T-cell (primary cell): ENCODE results near the gene GALNTL6. TPM values are rescaled to one million over a fixed set of nuclear protein-coding genes. Genes with fewer than 3 reads are reported as not detected.

Experiments
- ATAC-seq, 4 experiments: fragments of 200-7000 bp in 3 of 4; fragments of 150-1000 bp in 1 of 4; cut with Tn5 transposase; replicated peaks in 1 of 4; 1 replicate in 3 of 4; 2 replicates in 1 of 4; pipeline ENCODE4 v1.10.0; 2021; ENCODE audit warnings: moderate library complexity in 3 of 4, mild to moderate bottlenecking in 2 of 4, moderate number of reproducible peaks in 1 of 4
- CTCF ChIA-PET, 2 donors: fragments of 300-600 bp; sonication (Branson Sonifier 250); formaldehyde crosslinking; loops; one replicate each; lab custom pipeline; 2022; ENCODE audit warnings: antibody characterized with exemption in 2 of 2; lab: Charles Lee
- POLR2A ChIA-PET, 2 donors: fragments of 300-600 bp; sonication (Branson Sonifier 250); formaldehyde crosslinking; loops; one replicate each; lab custom pipeline; 2022; ENCODE audit warnings: antibody characterized with exemption in 2 of 2; lab: Charles Lee
- DNase-seq, 35 experiments: peaks; one replicate each; pipeline versions ENCODE4 v3.0.0 to v3.0.0-alpha.2; 2013 to 2023
- H3K27ac ChIP-seq: one replicate; pipeline ENCODE4 v1.5.1; 2013; ENCODE audit warnings: low read length
- H3K27me3 ChIP-seq, 2 experiments: replicated peaks in 1 of 2; 1 replicate in 1 of 2; 2 replicates in 1 of 2; pipeline versions ENCODE4 v1.6.1 to v1.7.0; 2013; ENCODE audit warnings: low read length in 1 of 2, mixed read lengths in 1 of 2; ENCODE audit not compliant: control insufficient read depth in 2 of 2, insufficient read depth in 2 of 2; ENCODE audit errors: extremely low read depth in 1 of 2
- H3K36me3 ChIP-seq, 2 donors: 1 replicate in 1 of 2; 2 replicates in 1 of 2; pipeline versions ENCODE4 v1.6.1 to v1.7.0; 2013; ENCODE audit warnings: low read length in 1 of 2; ENCODE audit not compliant: control insufficient read depth in 2 of 2, insufficient read depth in 1 of 2; ENCODE audit errors: extremely low read depth in 1 of 2
- H3K4me1 ChIP-seq, 2 experiments: 1 replicate in 1 of 2; 2 replicates in 1 of 2; pipeline versions ENCODE4 v1.6.1 to v1.7.0; 2013; ENCODE audit warnings: low read length in 2 of 2, mixed read lengths in 1 of 2; ENCODE audit not compliant: insufficient read depth in 2 of 2, control insufficient read depth in 1 of 2; ENCODE audit errors: extremely low read depth in 1 of 2
- H3K4me3 ChIP-seq, 2 donors: 1 replicate in 1 of 2; 2 replicates in 1 of 2; pipeline versions ENCODE4 v1.5.1 to v1.7.0; 2013; ENCODE audit warnings: mild to moderate bottlenecking in 2 of 2, low read length in 1 of 2, moderate library complexity in 1 of 2; ENCODE audit not compliant: control insufficient read depth in 1 of 2; ENCODE audit errors: extremely low read depth in 1 of 2
- H3K9me3 ChIP-seq: 2 replicates; pipeline ENCODE4 v1.7.0; 2013
- H3K27ac Mint-ChIP-seq, 2 donors: one replicate each; pipeline ENCODE4 v1.8.0; 2020 to 2021; ENCODE audit warnings: mild to moderate bottlenecking in 2 of 2, mixed read lengths in 2 of 2
- H3K27me3 Mint-ChIP-seq, 2 donors: one replicate each; pipeline ENCODE4 v1.8.0; 2021 to 2022; ENCODE audit warnings: mixed read lengths in 2 of 2
- H3K36me3 Mint-ChIP-seq: one replicate; pipeline ENCODE4 v1.8.0; 2021; ENCODE audit warnings: mixed read lengths
- H3K4me1 Mint-ChIP-seq, 3 donors: one replicate each; pipeline ENCODE4 v1.8.0; 2020 to 2022; ENCODE audit warnings: mixed read lengths in 3 of 3, mild to moderate bottlenecking in 1 of 3
- H3K4me3 Mint-ChIP-seq, 3 donors: one replicate each; pipeline ENCODE4 v1.8.0; 2020 to 2022; ENCODE audit warnings: mild to moderate bottlenecking in 3 of 3, mixed read lengths in 3 of 3, moderate library complexity in 3 of 3
- H3K9me3 Mint-ChIP-seq, 3 donors: one replicate each; pipeline ENCODE4 v1.8.0; 2020 to 2022; ENCODE audit warnings: mixed read lengths in 3 of 3
- WGBS: methylation state at CpG from one replicate; pipeline ENCODE4 v1.1.5; 2013; ENCODE audit warnings: missing lambda C conversion rate; ENCODE audit not compliant: insufficient coverage; 5-methylcytosine and 5-hydroxymethylcytosine counted together
- total RNA-seq, 35 experiments: library from RNA in 6 of 35; stranded (reverse) in 6 of 35; fragments of 120-200 nt in 1 of 35; gene quantifications; one replicate each; pipeline versions ENCODE4 v1.2.1 to v1.2.4 and lab custom pipeline; 2013 to 2026

Gene GALNTL6
- total RNA-seq, 5 donors from 2014 or later (not counting 1 experiment from before 2014, with no cell fraction given), result not detected

GRCh38 chr4:172858731-172859230 lies 1045.6 kb downstream of the GALNTL6 start:
- ATAC-seq (no peak), DNase-seq (no peak)
- POLR2A ChIA-PET, result no interaction called here
- H3K36me3 Mint-ChIP-seq, result no peaks in the 10 kb centered on the region
- H3K4me3 Mint-ChIP-seq, result no peak overlapping the region
- H3K4me1 Mint-ChIP-seq, result no peaks in the 10 kb centered on the region
- H3K27ac ChIP-seq, result no peak overlapping the region
- CTCF ChIA-PET, result no interaction called here
- no CpG with 5 or more reads among the region's 3 CpGs for WGBS
- H3K9me3 ChIP-seq, result no peaks in the 10 kb centered on the region
- no peak overlapping the region for H3K27ac Mint-ChIP-seq
- H3K36me3 ChIP-seq, result no peaks in the 10 kb centered on the region
- H3K27me3 ChIP-seq, result no peaks in the 10 kb centered on the region
- H3K4me3 ChIP-seq, result no peak overlapping the region
- H3K4me1 ChIP-seq, result no peaks in the 10 kb centered on the region
- H3K9me3 Mint-ChIP-seq, result peaks cover 0 to 4% (median 0%) of the 10 kb centered on the region in 3 donors
- H3K27me3 Mint-ChIP-seq, result peaks cover 0 to 10% of the 10 kb centered on the region in 2 donors

- no peaks in the 10 kb centered on the region for H3K27me3 ChIP-seq
- Mint-ChIP-seq H3K9me3 (peaks cover 0 to 8% (median 0%) of the 10 kb centered on the region in 3 donors), H3K27me3 (peaks cover 0 to 3% of the 10 kb centered on the region in 2 donors), H3K36me3 (no peaks in the 10 kb centered on the region), H3K4me3 (no peak overlapping the region), H3K4me1 (no peaks in the 10 kb centered on the region), H3K27ac (no peak overlapping the region)
- H3K27ac ChIP-seq, result no peak overlapping the region
- H3K9me3 ChIP-seq, result no peaks in the 10 kb centered on the region
- DNase-seq (no peak), ATAC-seq (no peak)
- POLR2A ChIA-PET, result no interaction called here
- WGBS, result no CpG with 5 or more reads among the region's 2 CpGs
- no peaks in the 10 kb centered on the region for H3K36me3 ChIP-seq
- CTCF ChIA-PET, result no interaction called here
- no peaks in the 10 kb centered on the region for H3K4me1 ChIP-seq
- H3K4me3 ChIP-seq, result no peak overlapping the region
Observed at GRCh38 chr4:172865103-172865502, 1051.9 kb downstream of the GALNTL6 start.

DNA sequence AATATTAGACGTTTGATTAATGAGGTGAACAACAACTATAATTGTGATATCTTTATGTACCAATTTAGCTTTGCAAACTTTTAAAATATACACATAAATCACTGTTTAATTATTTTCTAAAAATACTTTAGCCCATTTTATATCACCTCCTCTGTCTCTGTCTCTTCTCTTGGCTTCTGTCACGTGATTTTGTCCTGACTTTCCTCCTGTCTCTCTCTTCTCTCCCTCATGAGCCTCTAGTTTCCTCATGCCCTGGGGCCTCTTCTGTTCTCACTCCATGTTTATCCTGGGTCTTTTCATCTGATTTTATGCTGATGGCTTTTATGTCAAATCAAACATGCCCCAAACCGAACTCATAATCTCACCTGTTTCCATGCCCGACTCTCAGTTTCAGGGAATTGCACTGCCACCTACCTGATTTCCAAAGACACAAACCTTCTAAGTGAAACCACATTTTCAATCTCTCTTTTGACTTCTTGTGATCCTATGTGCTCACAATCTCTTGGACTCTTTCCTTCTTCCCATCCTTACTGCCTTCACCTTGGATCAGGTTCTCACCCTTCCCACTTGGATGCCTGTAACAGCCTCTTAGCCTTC lies 1052.4 kb downstream of the GALNTL6 start:
- Histone ChIP-seq H3K27ac (no peak overlapping the region), H3K36me3 (no peaks in the 10 kb centered on the region), H3K9me3 (no peaks in the 10 kb centered on the region), H3K27me3 (no peaks in the 10 kb centered on the region), H3K4me1 (no peaks in the 10 kb centered on the region), H3K4me3 (no peak overlapping the region)
- Mint-ChIP-seq H3K4me1 (no peaks in the 10 kb centered on the region), H3K27ac (no peak overlapping the region), H3K9me3 (peaks cover 0 to 8% (median 0%) of the 10 kb centered on the region in 3 donors), H3K36me3 (no peaks in the 10 kb centered on the region), H3K4me3 (no peak overlapping the region), H3K27me3 (peaks cover 0 to 3% of the 10 kb centered on the region in 2 donors)
- ATAC-seq, result no peak
- no peak for DNase-seq
- CTCF ChIA-PET, result interaction anchor here in 1 of 2 donors (0.5 kb wide), 1 partner anchor 28 kb away, joined by 5 read pairs; no protein-coding TSS in a partner anchor
- 75% methylated on average over 3 of the region's 4 CpGs for WGBS
- POLR2A ChIA-PET, result no interaction called here

DNA sequence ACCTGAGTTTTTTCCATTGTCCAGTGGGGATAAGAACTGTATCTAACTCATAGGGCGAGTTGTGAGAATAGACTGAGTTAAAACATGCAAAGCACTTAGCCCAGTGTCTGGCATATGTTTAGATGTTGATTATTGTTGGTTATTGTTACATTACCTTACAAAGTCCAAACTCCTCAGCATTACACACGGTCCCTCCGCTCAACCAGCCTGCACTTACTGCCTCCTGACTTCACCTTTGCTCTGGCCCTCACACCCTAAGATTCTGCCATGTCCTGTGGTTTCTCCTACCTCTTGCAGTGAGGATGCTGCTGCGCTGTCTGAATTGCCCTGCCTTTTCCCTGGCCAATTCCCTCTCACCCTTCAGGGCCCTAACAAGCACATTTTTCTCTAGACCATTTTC lies 1053.2 kb downstream of the GALNTL6 start:
- WGBS, result 86% methylated on average over 2 of the region's 4 CpGs
- no peak for DNase-seq
- H3K36me3 ChIP-seq, result no peaks in the 10 kb centered on the region
- no peak overlapping the region for H3K27ac Mint-ChIP-seq
- no peaks in the 10 kb centered on the region for H3K9me3 ChIP-seq
- no peak overlapping the region for H3K27ac ChIP-seq
- CTCF ChIA-PET, result no interaction called here
- H3K36me3 Mint-ChIP-seq, result no peaks in the 10 kb centered on the region
- no peak overlapping the region for H3K4me3 ChIP-seq
- H3K27me3 Mint-ChIP-seq, result peaks cover 0 to 3% of the 10 kb centered on the region in 2 donors
- no peaks in the 10 kb centered on the region for H3K4me1 Mint-ChIP-seq
- H3K9me3 Mint-ChIP-seq, result peaks cover 0 to 8% (median 0%) of the 10 kb centered on the region in 3 donors
- no peaks in the 10 kb centered on the region for H3K4me1 ChIP-seq
- no peaks in the 10 kb centered on the region for H3K27me3 ChIP-seq
- H3K4me3 Mint-ChIP-seq, result no peak overlapping the region
- ATAC-seq, result no peak
- POLR2A ChIA-PET, result no interaction called here

- no peak for DNase-seq
- Mint-ChIP-seq H3K27me3 (no peaks in the 10 kb centered on the region), H3K9me3 (peaks cover 0 to 4% (median 0%) of the 10 kb centered on the region in 3 donors), H3K4me3 (no peak overlapping the region), H3K4me1 (no peaks in the 10 kb centered on the region), H3K36me3 (no peaks in the 10 kb centered on the region), H3K27ac (no peak overlapping the region)
- Histone ChIP-seq H3K4me1 (no peaks in the 10 kb centered on the region), H3K27me3 (no peaks in the 10 kb centered on the region), H3K36me3 (no peaks in the 10 kb centered on the region), H3K27ac (no peak overlapping the region), H3K4me3 (no peak overlapping the region), H3K9me3 (no peaks in the 10 kb centered on the region)
- ChIA-PET CTCF (no interaction called here), POLR2A (no interaction called here)
- no peak for ATAC-seq
- WGBS, result no CpG with 5 or more reads among the region's 2 CpGs
Observed at GRCh38 chr4:172867835-172868234, 1054.6 kb downstream of the GALNTL6 start.

DNA sequence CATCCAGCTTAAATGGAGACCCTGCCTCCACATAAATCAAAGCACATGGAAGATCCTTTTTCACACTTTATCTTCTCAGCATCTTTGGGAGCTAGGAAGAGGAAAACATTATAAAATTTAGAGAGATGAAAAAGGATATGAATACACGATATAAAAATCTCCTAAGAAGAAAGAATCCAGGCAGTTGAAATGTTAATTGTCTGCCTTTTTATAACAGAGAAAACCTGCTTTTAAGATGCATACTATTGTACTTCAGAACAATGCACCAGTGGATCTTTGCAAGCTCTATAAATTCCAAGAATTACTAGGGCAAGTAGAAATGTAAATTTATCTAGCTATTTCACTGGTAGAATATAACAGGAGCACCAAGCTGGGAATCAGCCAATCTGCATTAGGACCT lies 1055.1 kb downstream of the GALNTL6 start:
- ATAC-seq, result no peak
- H3K27me3 Mint-ChIP-seq, result no peaks in the 10 kb centered on the region

More for the DNA sequence above, 1055.1 kb downstream of the GALNTL6 start:
- no peak overlapping the region for H3K27ac Mint-ChIP-seq
- no CpG with 5 or more reads among the region's 1 CpG for WGBS
- no peak for DNase-seq
- Histone ChIP-seq H3K4me1 (no peaks in the 10 kb centered on the region), H3K27me3 (no peaks in the 10 kb centered on the region), H3K4me3 (no peak overlapping the region), H3K9me3 (no peaks in the 10 kb centered on the region), H3K27ac (no peak overlapping the region), H3K36me3 (no peaks in the 10 kb centered on the region)
- H3K9me3 Mint-ChIP-seq, result peaks cover 0 to 4% (median 0%) of the 10 kb centered on the region in 3 donors
- no peaks in the 10 kb centered on the region for H3K36me3 Mint-ChIP-seq
- H3K4me1 Mint-ChIP-seq, result no peaks in the 10 kb centered on the region
- POLR2A ChIA-PET, result no interaction called here
- CTCF ChIA-PET, result no interaction called here
- H3K4me3 Mint-ChIP-seq, result no peak overlapping the region
